Endothelial cell of umbilical vein (primary cell): ENCODE measurements around the gene EIF1AD. TPM values are rescaled to one million over a fixed set of nuclear protein-coding genes. Genes with fewer than 3 reads are reported as not detected.

Experiments used
- BruUV-seq: library from RNA; stranded (reverse); fragments of 400-500 nt; replicated peaks from 2 replicates; lab custom pipeline; 2021; lab: Mats Ljungman, UMichigan
- CTCF ChIA-PET: fragments of 300-600, 350-600 bp; sonication (Branson Sonifier 250); formaldehyde crosslinking; loops from one replicate; lab custom pipeline; 2021; ENCODE audit warnings: antibody characterized with exemption, inconsistent platforms; lab: Charles Lee
- POLR2A ChIA-PET: fragments of 300-600, 350-600 bp; sonication (Branson Sonifier 250); formaldehyde crosslinking; loops from one replicate; lab custom pipeline; 2021; ENCODE audit warnings: antibody characterized with exemption, inconsistent platforms; lab: Charles Lee
- DNase-seq: peaks from one replicate; pipeline ENCODE4 v3.0.0-alpha.2; 2011; ENCODE audit warnings: low read depth, low spot score
- FAIRE-seq: peaks from 2 replicates; lab custom pipeline; 2011; peaks lifted over from hg19 to GRCh38; lab: Jason Lieb, UNC
- H2AFZ ChIP-seq: 2 replicates; pipeline ENCODE4 v1.6.0; 2012; ENCODE audit warnings: low read depth, low read length, control low read depth, inconsistent platforms
- H3K27ac ChIP-seq: 2 replicates; pipeline ENCODE4 v1.5.1; 2011; ENCODE audit warnings: low read depth, mild to moderate bottlenecking, control low read depth, low read length, moderate library complexity; ENCODE audit not compliant: insufficient read depth
- H3K27me3 ChIP-seq, 2 experiments: 2 replicates each; pipeline versions ENCODE4 v1.6.0 to v1.6.1; 2011; ENCODE audit warnings: low read length in 2 of 2, mixed read lengths in 1 of 2; ENCODE audit not compliant: control insufficient read depth in 2 of 2, insufficient read depth in 2 of 2
- H3K36me3 ChIP-seq, 2 experiments: 2 replicates in 1 of 2; 3 replicates in 1 of 2; pipeline ENCODE4 v1.5.1; 2011; ENCODE audit warnings: low read length in 2 of 2, mild to moderate bottlenecking in 1 of 2, moderate library complexity in 1 of 2; ENCODE audit not compliant: control insufficient read depth in 2 of 2, insufficient read depth in 2 of 2; ENCODE audit errors: extremely low read depth in 1 of 2
- H3K4me1 ChIP-seq: 3 replicates; pipeline ENCODE4 v1.5.1; 2011; ENCODE audit warnings: mild to moderate bottlenecking, low read length; ENCODE audit not compliant: control insufficient read depth, insufficient read depth; ENCODE audit errors: extremely low read depth
- H3K4me2 ChIP-seq: 2 replicates; pipeline ENCODE4 v1.6.1; 2011; ENCODE audit warnings: low read length, control low read depth, mixed read lengths; ENCODE audit not compliant: insufficient read depth
- H3K4me3 ChIP-seq, 3 experiments: fragments of 200-600 bp in 1 of 3; sonication (generic), shearing (Covaris generic) in 1 of 3; replicated peaks in 1 of 3; 2 replicates each; pipeline ENCODE4 v1.5.1; 2011 to 2016; ENCODE audit warnings: control low read depth in 3 of 3, low read length in 3 of 3, mild to moderate bottlenecking in 2 of 3, inconsistent platforms in 1 of 3, low read depth in 1 of 3, moderate library complexity in 1 of 3; ENCODE audit not compliant: insufficient read depth in 1 of 3
- H3K79me2 ChIP-seq: 2 replicates; pipeline ENCODE4 v1.6.0; 2012; ENCODE audit warnings: low read length, inconsistent platforms; ENCODE audit not compliant: control insufficient read depth, insufficient read depth
- H3K9ac ChIP-seq: replicated peaks from 2 replicates; pipeline ENCODE3; 2011; ENCODE audit warnings: low read length, control low read depth; ENCODE audit not compliant: insufficient read depth; ENCODE audit errors: extremely low read depth
- H3K9me1 ChIP-seq: replicated peaks from 3 replicates; pipeline ENCODE4 v1.6.0; 2011; ENCODE audit warnings: mild to moderate bottlenecking, low read length; ENCODE audit not compliant: control insufficient read depth, insufficient read depth; ENCODE audit errors: extremely low read depth
- H3K9me3 ChIP-seq: replicated peaks from 2 replicates; pipeline ENCODE4 v1.5.1; 2012; ENCODE audit warnings: low read length, inconsistent platforms; ENCODE audit not compliant: control insufficient read depth, insufficient read depth
- H4K20me1 ChIP-seq: replicated peaks from 2 replicates; pipeline ENCODE3; 2011; ENCODE audit warnings: mild to moderate bottlenecking, low read length; ENCODE audit not compliant: control insufficient read depth, insufficient read depth; ENCODE audit errors: extremely low read depth
- CTCF ChIP-seq, 2 donors: IDR thresholded peaks; 1 replicate in 1 of 2; 2 replicates in 1 of 2; pipeline ENCODE4 v1.5.1; 2011; ENCODE audit warnings: low read length in 2 of 2, mild to moderate bottlenecking in 2 of 2, moderate library complexity in 2 of 2, control low read depth in 1 of 2, inconsistent platforms in 1 of 2, low read depth in 1 of 2; ENCODE audit not compliant: insufficient read depth in 1 of 2; ENCODE audit errors: extremely low read depth in 1 of 2
- EZH2 ChIP-seq: IDR thresholded peaks from 2 replicates; pipeline ENCODE4 v1.6.1; 2012; ENCODE audit warnings: borderline replicate concordance, low read depth, mild to moderate bottlenecking, moderate library complexity, low read length, inconsistent platforms; ENCODE audit not compliant: severe bottlenecking
- FOS ChIP-seq: IDR thresholded peaks from 2 replicates; pipeline ENCODE4 v1.6.1; 2011; ENCODE audit warnings: mild to moderate bottlenecking, low read length, moderate library complexity, borderline replicate concordance; ENCODE audit not compliant: insufficient read depth
- GATA2 ChIP-seq: IDR thresholded peaks from 2 replicates; pipeline ENCODE4 v1.7.0; 2011; ENCODE audit warnings: low read depth, mild to moderate bottlenecking, moderate library complexity, mixed read lengths, low read length; ENCODE audit not compliant: insufficient read length, insufficient read depth
- JUN ChIP-seq: IDR thresholded peaks from 2 replicates; pipeline ENCODE4 v1.6.1; 2011; ENCODE audit warnings: borderline replicate concordance, low read depth; ENCODE audit not compliant: insufficient read length, insufficient read depth
- MAX ChIP-seq: IDR thresholded peaks from 2 replicates; pipeline ENCODE4 v1.6.1; 2011; ENCODE audit not compliant: insufficient read depth, insufficient read length
- MYC ChIP-seq: IDR thresholded peaks from one replicate; pipeline ENCODE4 v1.6.1; 2011; ENCODE audit warnings: mild to moderate bottlenecking, low read depth, low read length
- POLR2A ChIP-seq: IDR thresholded peaks from 2 replicates; pipeline ENCODE4 v1.6.1; 2012; ENCODE audit warnings: low read depth, mild to moderate bottlenecking, control low read depth, low read length
- POLR2AphosphoS5 ChIP-seq: IDR thresholded peaks from 2 replicates; pipeline ENCODE4 v1.6.1; 2012; ENCODE audit warnings: low read depth, mild to moderate bottlenecking, control low read depth, low read length, moderate library complexity; ENCODE audit not compliant: insufficient read depth
- dilution Hi-C: fragments of 300-500 bp; cut with MboI; formaldehyde crosslinking; loops from one replicate; pipeline ENCODE4 v1.15.0; 2019; ENCODE audit warnings: low sequenced_read_pairs; ENCODE audit not compliant: extremely low pct_ligation_motif_present
- intact Hi-C: fragments of 100-400 bp; cut with micrococcal nuclease; formaldehyde crosslinking; loops from one replicate; pipeline ENCODE4 v1.10.0; 2022
- polyA plus RNA-seq, 4 experiments: library from polyadenylated mRNA; depleted of rRNA in 3 of 4; stranded (reverse) in 3 of 4; unstranded in 1 of 4; fragments of >200 nt; gene quantifications; 2 replicates each; pipeline versions ENCODE4 v1.2.1 to v1.2.3, GENCODE V29; 2011 to 2012; ENCODE audit warnings: missing spikeins in 1 of 4
- total RNA-seq: library from RNA; stranded (reverse); gene quantifications from 2 replicates; pipeline ENCODE4 v1.2.3, GENCODE V29; 2021

The EIF1AD gene
- total and polyA plus RNA-seq, 2 donors (not counting 3 experiments of a cell fraction or from before 2014, with no cell fraction given), result 39.3 to 39.7 TPM

DNA sequence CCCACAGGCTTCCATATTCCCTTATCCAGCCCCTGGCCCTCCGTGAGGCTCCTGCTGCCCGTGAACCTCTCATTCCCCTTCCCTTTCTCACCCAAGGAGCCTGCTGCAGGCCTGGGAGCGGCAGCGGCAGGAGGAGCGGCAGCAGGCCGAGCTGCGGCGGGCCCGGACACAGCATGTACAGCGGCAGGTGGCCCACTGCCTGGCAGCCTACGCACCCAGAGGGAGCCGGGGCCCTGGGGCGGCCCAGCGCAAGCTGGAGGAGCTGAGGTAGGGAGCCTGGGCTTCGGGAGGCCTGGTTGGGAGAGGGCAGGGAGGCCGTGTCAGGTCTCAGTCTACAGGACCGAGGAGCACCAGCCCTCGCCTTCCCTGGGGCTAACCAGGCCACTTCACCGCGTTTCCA is 48.5 kb downstream of the EIF1AD start:
- Histone ChIP-seq H3K27me3 (peaks cover 0 to 3% of the 10 kb centered on the region in 2 experiments), H3K4me3 (no peak overlapping the region), H3K27ac (no peak overlapping the region), H2AFZ (no peak overlapping the region), H4K20me1 (no peaks in the 10 kb centered on the region), H3K9me1 (no peaks in the 10 kb centered on the region), H3K9ac (no peak overlapping the region), H3K36me3 (no peaks in the 10 kb centered on the region), H3K9me3 (no peaks in the 10 kb centered on the region), H3K4me2 (no peak overlapping the region), H3K4me1 (no peaks in the 10 kb centered on the region), H3K79me2 (no peaks in the 10 kb centered on the region)
- ChIA-PET CTCF (interaction anchor here (1.8 kb wide), 1 partner anchor 65 kb away, joined by 4 read pairs; the partner anchor contains the start of gene FIBP), POLR2A (no interaction called here)
- intact Hi-C loops, result no loop called here
- dilution Hi-C loops, result no loop called here
- no peak for DNase-seq
- no peak for FAIRE-seq
- TF ChIP-seq EZH2 (no peak), POLR2AphosphoS5 (no peak), GATA2 (no peak), JUN (no peak), CTCF (IDR thresholded peaks at IDR 0.05; ENCODE audit: extremely low read depth in 1 of 2, insufficient read depth in 1 of 2, low read depth in 1 of 2, low read length in 2 of 2) (no peak), MYC (no peak), MAX (no peak), FOS (no peak), POLR2A (no peak)
- BruUV-seq, result no TSS peak
